HG03460 (cell line): ENCODE data around the gene MYPOP.

Experiments used
- ATAC-seq: cut with Tn5 transposase; IDR thresholded peaks from one replicate; pipeline ENCODE4 v1.9.1; 2021; ENCODE audit not compliant: unreplicated experiment

The MYPOP gene, protein sequence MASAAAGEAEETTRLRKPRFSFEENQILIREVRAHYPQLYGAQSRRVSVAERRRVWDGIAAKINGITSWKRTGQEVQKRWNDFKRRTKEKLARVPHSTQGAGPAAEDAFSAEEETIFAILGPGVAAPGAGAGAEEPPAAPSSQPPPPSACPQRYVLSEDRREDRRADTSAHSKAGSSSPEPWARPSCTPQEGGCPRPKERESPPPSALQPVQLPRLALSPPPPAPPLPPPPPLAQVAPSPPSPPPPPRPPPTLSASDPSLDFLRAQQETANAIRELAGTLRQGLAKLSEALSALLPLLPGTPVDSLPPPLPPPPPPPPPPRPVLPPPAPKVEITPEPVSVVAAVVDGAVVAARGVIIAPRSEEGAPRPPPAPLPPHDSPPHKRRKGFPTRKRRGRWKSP

GRCh38 chr19:45901912-45902650 is at the start of gene MYPOP:
MYPOP (minus strand) TSS chr19:45902613; CDS start chr19:45901773, 840 bp downstream.
- peak; percentile 2 for ATAC-seq

DNA sequence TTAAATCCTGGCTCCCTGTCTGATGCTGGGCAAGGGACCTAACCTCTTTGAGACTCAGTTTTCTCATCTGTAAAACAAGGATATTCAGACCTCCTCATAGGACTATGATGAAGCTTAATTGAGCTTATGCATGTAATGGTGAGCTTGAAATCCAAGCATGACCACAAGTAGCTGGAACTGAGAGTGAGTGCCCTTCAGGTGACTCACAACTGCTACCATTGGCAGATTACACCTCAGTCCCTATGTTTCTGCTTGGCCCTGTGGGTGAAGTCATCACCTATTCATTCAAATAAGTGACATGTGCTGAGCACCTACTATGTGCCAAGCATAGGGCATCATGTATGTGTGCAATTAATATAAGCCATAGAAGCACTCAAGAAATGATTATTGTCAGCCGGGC is 45.5 kb upstream of the MYPOP start:
- no peak for ATAC-seq

GRCh38 chr19:45940515-45940805 is 38.0 kb upstream of the MYPOP start:
- ATAC-seq = no peak

DNA sequence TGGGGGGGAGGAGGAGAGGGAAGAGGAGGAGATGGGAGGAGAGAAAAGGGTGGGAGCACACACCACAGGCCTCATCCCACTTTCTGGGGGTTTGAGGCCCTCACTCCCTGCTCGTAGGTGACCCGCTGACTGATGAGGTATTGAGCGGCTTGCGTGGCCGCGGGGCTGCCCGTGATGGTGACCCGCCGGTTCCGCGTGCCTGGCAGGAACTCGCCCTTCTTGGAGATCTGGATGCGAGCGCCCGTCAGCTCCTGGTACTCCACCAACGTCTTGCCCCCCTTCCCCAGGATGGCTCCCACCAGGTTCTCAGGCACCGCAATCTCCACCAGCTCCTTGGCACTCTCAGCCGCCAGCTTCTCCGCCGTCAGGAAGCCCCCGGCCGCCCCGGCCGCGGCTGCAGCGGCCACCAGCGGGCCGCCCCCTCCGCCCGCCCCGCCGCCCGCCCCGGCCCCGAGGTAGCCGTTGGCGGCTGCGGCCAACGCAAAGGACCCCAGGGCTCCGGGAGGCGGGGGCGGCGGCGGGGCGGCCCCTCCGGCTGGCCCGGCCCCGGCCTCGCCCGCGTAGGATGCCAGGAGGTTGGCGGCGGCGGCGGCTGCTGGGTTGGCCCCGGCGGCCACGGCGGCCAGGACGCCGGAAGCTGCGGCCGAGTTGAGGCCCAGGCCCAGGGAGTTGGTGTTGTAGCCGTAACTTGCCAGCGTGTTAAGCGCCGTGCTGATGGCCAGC is 37.5 kb upstream of the MYPOP start:
- no peak for ATAC-seq

GRCh38 chr19:45938733-45939319 is 36.4 kb upstream of the MYPOP start:
- ATAC-seq = no peak

GRCh38 chr19:45935267-45935666 is 32.9 kb upstream of the MYPOP start:
- ATAC-seq = no peak

DNA sequence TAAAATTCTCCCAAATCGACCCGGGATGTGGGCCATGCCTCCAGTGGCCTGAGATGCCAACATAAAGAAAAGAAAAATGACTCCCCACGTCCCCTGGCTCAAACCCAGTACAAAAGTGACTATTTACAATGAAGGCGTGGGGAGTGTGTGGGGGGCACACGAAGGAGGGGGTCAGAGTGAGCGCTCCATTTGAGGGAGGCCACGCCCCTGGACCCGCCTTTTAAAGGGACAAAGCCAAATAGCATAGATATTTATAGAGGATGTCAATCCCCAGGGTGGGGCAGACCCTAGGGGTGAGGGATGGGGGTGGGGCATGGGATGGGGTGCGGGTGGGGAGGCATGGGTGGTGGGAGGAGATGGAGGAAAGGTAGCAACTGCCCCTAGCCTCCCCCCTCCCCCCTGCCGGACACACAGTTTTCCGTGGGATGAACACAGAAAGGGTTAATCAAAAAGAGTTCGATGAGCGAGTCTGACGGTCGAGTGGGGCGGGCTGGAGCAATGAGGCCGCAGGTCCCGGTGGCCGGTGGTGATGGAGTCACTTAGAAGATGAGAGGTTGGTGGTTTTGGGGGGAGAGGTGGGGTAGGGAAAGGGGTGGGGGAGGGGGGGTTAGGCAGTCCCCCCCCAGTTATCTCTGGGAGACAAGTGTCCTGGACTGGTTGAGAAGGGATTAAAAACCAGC is 32.3 kb upstream of the MYPOP start:
- ATAC-seq = no peak

GRCh38 chr19:45933759-45934158 is 31.3 kb upstream of the MYPOP start:
- no peak for ATAC-seq

- no peak for ATAC-seq
These were observed 28.6 kb upstream of the MYPOP start for GRCh38 chr19:45931055-45931454.

GRCh38 chr19:45929247-45929646 is 26.8 kb upstream of the MYPOP start:
- no peak for ATAC-seq

DNA sequence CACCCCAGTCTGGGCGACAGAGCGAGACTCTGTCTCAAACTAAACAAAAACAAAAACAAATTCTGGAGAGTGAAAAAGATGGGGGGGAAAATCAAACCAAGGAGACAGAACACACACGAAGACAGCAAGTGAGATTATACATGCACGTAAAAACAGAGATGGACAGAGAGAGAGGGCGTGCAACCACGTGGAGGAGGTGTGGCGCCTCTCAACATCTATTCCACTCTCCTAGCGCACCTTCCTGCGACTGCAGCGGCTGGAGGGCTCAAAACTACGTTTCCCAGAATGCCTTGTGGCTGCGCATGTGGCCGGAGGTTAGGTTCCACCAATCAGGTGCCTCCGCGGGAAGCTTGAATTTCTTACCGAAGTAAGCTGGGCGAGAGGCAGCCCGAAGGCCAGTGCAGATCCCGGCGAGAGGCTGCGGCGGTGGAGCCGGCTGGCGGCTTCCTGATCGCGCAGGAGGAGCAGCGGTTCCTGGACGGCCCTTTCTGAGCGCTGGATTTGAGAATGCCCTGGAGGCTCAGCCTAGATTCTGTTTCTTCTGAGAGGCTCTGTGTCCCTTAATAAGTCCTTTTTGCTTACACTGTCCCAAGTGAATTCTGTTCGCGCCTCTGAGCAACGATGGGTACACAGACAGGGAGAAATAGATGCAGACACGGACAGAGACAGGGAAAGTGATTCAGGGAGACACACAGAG is 25.3 kb upstream of the MYPOP start:
- ATAC-seq = no peak

DNA sequence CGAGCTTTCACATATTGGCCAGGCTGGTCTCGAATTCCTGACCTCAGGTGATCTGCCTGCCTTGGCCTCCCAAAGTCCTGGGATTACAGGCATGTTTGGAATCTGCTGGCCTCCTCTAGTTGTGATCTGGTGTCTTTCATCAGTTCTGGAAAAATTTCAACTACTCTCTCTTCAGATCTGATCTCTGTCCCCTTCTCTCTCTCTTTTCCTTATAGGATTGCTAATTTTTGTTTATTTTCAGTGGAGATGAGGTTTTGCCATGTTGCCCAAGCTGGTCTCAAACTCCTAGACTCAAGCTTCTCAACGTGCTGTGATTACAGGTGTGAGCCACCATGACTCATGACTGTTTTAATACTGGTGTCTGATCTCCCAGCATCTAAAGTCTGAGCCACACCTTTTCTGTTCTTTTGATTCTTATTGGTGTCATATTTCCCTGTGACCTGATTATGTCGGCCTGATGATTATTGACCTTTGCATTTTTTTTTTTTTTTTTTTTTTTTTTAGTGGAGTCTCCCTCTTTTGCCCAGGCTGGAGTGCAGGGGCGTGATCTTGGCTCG is 22.6 kb upstream of the MYPOP start:
- ATAC-seq = no peak

GRCh38 chr19:45922281-45922680 is 19.9 kb upstream of the MYPOP start:
- ATAC-seq = no peak

DNA sequence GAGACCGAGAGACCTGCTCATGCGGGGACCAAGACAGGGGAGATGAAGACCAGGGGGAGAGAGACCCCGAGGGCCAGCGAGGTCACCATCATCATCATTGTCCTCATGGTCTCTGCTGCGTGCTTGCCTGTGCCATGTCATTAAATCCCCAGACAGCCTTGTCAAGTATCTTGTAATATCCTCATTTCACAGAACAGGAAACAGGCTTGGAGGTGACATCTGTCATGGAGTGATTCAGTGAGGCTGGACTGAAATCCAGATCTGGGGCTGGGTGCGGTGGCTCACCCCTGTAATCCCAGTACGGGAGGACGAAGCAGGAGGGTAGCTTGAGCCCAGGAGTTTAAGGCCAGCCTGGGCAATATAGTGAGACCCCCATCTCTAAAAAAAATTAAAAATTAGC is 18.0 kb upstream of the MYPOP start:
- ATAC-seq = no peak

GRCh38 chr19:45919678-45920077 is 17.3 kb upstream of the MYPOP start:
- ATAC-seq = no peak

DNA sequence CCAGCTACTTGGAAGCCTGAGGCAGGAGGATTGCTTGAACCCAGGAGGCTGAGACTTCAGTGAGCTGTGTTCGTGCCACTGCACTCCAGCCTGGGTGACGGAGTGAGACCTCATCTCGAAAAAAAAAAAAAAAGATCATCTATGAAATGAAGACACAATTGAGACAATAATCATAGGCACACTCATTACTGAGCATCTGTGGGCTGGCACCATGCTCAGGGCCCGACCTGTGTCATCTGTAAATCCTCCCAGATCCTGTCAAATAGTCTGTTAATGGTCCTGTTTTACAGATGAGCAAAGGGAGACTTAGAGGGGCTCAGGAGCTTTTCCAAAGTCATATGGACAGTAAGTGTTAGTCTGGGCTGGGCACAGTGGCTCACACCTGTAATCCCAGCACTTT is 16.3 kb upstream of the MYPOP start:
- no peak for ATAC-seq

- ATAC-seq = no peak
These were observed 15.1 kb upstream of the MYPOP start for GRCh38 chr19:45917421-45918091.

DNA sequence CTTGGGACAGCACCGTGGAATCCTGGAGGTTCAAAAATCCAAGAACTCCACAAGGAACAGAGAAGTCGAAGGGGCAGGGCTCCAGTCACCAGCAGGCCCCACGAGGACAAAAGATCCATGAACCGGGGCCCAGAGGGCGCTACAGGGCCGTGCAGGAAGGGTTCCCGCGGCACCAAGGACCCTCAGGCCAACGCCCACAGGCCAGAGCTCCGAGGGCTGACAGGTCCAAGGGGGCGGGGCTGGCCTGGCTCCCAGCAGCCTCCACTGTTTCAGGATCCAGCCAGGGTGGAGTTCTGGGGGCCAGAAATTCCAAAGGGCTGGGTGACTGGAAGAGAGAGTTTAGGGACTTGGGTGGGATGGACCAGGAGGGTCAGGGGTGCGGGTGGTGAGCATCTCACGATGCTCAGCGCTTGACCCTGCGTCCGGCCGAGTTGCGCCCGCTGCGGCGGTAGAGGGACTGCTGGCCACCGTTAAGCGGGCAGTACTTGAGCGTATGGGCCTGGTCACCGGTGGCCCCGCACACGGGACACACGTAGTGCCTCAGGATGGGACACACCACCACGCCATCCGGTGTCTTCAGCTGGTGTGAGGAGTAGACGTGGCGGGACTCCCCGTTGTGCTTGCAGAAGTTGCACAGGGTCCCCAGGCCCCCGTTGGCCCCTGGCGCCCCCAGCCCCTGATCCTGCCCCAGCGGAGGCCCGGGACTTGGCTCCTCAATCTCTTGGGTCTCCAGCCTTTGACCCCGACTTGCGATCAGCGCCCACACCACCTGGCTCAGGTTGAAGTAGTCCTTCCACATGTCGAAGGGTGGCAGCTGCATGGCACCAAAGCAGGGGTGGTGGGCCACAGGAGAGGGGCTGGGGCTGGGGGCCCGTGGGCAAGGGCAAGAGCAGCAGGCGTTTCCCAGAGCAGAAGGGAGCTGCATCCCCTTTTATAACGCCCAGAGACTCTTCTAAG is 11.7 kb upstream of the MYPOP start, which contains the start of gene NANOS2:
TSS of gene NANOS2 (minus strand) at position 905 of the 957 bp plus-strand sequence. CDS start at position 820, 85 bp downstream.
- ATAC-seq = no peak
